Transverse colon (tissue), 4 donors: ENCODE measurements around the gene TMEM19.

Experiments
- CTCF ChIP-seq, 5 experiments: fragments of 200-600 bp in 3 of 5; fragments of 450-650 bp in 2 of 5; sonication (generic) in 3 of 5; IDR thresholded peaks; 1 replicate in 2 of 5; 2 replicates in 3 of 5; pipeline ENCODE4 v1.5.1; 2016 to 2017; ENCODE audit warnings: antibody characterized with exemption in 5 of 5, inconsistent platforms in 3 of 5, mild to moderate bottlenecking in 2 of 5, moderate library complexity in 1 of 5
- POLR2A ChIP-seq: fragments of 450-650 bp; IDR thresholded peaks from one replicate; pipeline ENCODE4 v1.6.1; 2016; ENCODE audit warnings: antibody characterized with exemption, mild to moderate bottlenecking, moderate library complexity
- POLR2AphosphoS5 ChIP-seq, 3 donors: sonication (generic); formaldehyde crosslinking; IDR thresholded peaks; one replicate each; pipeline ENCODE4 v1.6.1; 2016; ENCODE audit warnings: antibody characterized with exemption in 3 of 3

GRCh38 chr12:71695782-71696181 is 9.9 kb downstream of the TMEM19 start:
- TF ChIP-seq POLR2A = no peak
- no peak for TF ChIP-seq CTCF (IDR thresholded peaks at IDR 0.05)
- no peak for TF ChIP-seq POLR2AphosphoS5 (IDR thresholded peaks at IDR 0.05)
